ENCODE results near the gene KIF27.

Gene KIF27

DNA sequence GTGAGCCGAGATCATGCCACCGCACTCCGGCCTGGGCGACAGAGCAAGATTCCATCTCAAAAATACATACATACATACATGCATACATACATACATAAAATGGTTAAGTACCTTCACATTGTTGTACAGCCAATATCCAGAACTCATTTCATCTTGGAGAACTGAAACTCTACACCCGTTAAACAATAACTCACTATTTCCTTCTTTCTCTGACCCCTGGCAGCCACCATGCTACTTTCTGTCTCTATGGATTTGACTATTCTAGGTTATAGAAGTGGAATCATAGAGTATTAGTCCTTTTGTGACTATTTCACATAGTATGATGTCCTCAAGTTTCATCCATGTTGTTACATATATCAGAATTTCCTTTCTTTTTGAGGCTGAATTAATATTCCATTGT lies 9.6 kb upstream of the KIF27 start:
- Histone ChIP-seq H3K4me2 (ENCODE audit: low read depth, low read length, poor library complexity, severe bottlenecking) (no peak overlapping the region), H3K9ac (ENCODE audit: low read length) (no peak overlapping the region), H3K9me2 (replicated peaks; ENCODE audit: insufficient read depth, low read length) (no peaks in the 10 kb centered on the region), H4K20me1 (ENCODE audit: low read depth, low read length) (no peaks in the 10 kb centered on the region), H3F3A (ENCODE audit: insufficient read depth) (no peaks in the 10 kb centered on the region), H3K9me3 (ENCODE audit: insufficient read depth, low read length) (no peaks in the 10 kb centered on the region), H3K27me3 (ENCODE audit: low read length) (no peaks in the 10 kb centered on the region), H3K79me2 (ENCODE audit: insufficient read depth, low read length) (no peaks in the 10 kb centered on the region), H3K27ac (ENCODE audit: low read depth, low read length) (no peak overlapping the region), H3K36me3 (ENCODE audit: low read length) (no peaks in the 10 kb centered on the region), H3K4me3 (ENCODE audit: insufficient read depth, low read length, poor library complexity, severe bottlenecking) (no peak overlapping the region), H2AFZ (ENCODE audit: low read depth, low read length, severe bottlenecking) (no peak overlapping the region)
- TF ChIP-seq EZH2phosphoT487 (conservative IDR thresholded peaks at IDR 0.05; ENCODE audit: low read length) = no peak
- TF ChIP-seq, protein P1, sequence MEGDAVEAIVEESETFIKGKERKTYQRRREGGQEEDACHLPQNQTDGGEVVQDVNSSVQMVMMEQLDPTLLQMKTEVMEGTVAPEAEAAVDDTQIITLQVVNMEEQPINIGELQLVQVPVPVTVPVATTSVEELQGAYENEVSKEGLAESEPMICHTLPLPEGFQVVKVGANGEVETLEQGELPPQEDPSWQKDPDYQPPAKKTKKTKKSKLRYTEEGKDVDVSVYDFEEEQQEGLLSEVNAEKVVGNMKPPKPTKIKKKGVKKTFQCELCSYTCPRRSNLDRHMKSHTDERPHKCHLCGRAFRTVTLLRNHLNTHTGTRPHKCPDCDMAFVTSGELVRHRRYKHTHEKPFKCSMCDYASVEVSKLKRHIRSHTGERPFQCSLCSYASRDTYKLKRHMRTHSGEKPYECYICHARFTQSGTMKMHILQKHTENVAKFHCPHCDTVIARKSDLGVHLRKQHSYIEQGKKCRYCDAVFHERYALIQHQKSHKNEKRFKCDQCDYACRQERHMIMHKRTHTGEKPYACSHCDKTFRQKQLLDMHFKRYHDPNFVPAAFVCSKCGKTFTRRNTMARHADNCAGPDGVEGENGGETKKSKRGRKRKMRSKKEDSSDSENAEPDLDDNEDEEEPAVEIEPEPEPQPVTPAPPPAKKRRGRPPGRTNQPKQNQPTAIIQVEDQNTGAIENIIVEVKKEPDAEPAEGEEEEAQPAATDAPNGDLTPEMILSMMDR (IDR thresholded peaks at IDR 0.05; ENCODE audit: insufficient read depth, low read length, poor library complexity, severe bottlenecking) = no peak

GRCh38 chr9:83927591-83927990 lies 6.4 kb upstream of the KIF27 start:
- Histone ChIP-seq H4K20me1 (ENCODE audit: low read depth, low read length) (no peaks in the 10 kb centered on the region), H3K9me3 (ENCODE audit: insufficient read depth, low read length) (no peaks in the 10 kb centered on the region), H3K9me2 (replicated peaks; ENCODE audit: insufficient read depth, low read length) (no peaks in the 10 kb centered on the region), H3F3A (ENCODE audit: insufficient read depth) (no peaks in the 10 kb centered on the region), H3K4me3 (ENCODE audit: insufficient read depth, low read length, poor library complexity, severe bottlenecking) (no peak overlapping the region), H3K27me3 (ENCODE audit: low read length) (no peaks in the 10 kb centered on the region), H2AFZ (ENCODE audit: low read depth, low read length, severe bottlenecking) (no peak overlapping the region), H3K9ac (ENCODE audit: low read length) (no peak overlapping the region), H3K36me3 (ENCODE audit: low read length) (no peaks in the 10 kb centered on the region), H3K4me2 (ENCODE audit: low read depth, low read length, poor library complexity, severe bottlenecking) (no peak overlapping the region), H3K27ac (ENCODE audit: low read depth, low read length) (no peak overlapping the region), H3K79me2 (ENCODE audit: insufficient read depth, low read length) (no peaks in the 10 kb centered on the region)
- TF ChIP-seq, protein P1 (IDR thresholded peaks at IDR 0.05; ENCODE audit: insufficient read depth, low read length, poor library complexity, severe bottlenecking) = no peak
- TF ChIP-seq EZH2phosphoT487 (conservative IDR thresholded peaks at IDR 0.05; ENCODE audit: low read length) = no peak

DNA sequence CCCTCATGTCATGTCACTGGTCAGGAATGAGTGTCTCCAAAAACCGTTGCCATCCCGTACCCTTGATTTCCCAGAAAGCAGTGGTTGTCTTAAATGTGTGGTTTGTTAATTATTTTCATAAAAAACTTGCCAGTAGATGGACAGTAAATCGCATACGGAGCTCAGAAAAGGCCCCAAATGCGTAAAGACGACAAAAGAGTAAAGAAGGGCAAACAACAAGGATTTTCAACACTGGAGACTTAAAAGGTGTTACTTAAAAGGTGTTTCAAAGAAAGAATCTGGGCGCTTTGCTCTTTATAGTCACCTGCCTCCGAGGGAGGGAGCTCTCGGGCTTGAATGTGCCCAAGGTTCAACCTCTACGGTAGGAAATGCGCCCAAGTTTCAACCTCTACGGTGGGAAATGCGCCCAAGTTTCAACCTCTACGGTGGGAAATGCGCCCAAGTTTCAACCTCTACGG lies 734 bp downstream of the KIF27 start:
- no peaks in the 10 kb centered on the region for H3K9me3 ChIP-seq (ENCODE audit: insufficient read depth, low read length)
- TF ChIP-seq EZH2phosphoT487 (conservative IDR thresholded peaks at IDR 0.05; ENCODE audit: low read length) = no peak
- TF ChIP-seq, protein P1 (IDR thresholded peaks at IDR 0.05; ENCODE audit: insufficient read depth, low read length, poor library complexity, severe bottlenecking) = peak; percentile 39
- H3K27me3 ChIP-seq (ENCODE audit: low read length) = no peaks in the 10 kb centered on the region
- peak overlapping the region; percentile 51 for H3K27ac ChIP-seq (ENCODE audit: low read depth, low read length)
- H3K4me2 ChIP-seq (ENCODE audit: low read depth, low read length, poor library complexity, severe bottlenecking) = peak overlapping the region; percentile 64
- no peaks in the 10 kb centered on the region for H3K9me2 ChIP-seq (replicated peaks; ENCODE audit: insufficient read depth, low read length)
- H3K9ac ChIP-seq (ENCODE audit: low read length) = peak overlapping the region; percentile 68
- H3K79me2 ChIP-seq (ENCODE audit: insufficient read depth, low read length) = no peaks in the 10 kb centered on the region
- peak overlapping the region; percentile 96 for H2AFZ ChIP-seq (ENCODE audit: low read depth, low read length, severe bottlenecking)
- H3K36me3 ChIP-seq (ENCODE audit: low read length) = no peaks in the 10 kb centered on the region
- no peaks in the 10 kb centered on the region for H4K20me1 ChIP-seq (ENCODE audit: low read depth, low read length)
- H3K4me3 ChIP-seq (ENCODE audit: insufficient read depth, low read length, poor library complexity, severe bottlenecking) = peak overlapping the region; percentile 76
- H3F3A ChIP-seq (ENCODE audit: insufficient read depth) = no peaks in the 10 kb centered on the region
